Measurements from ENCODE around the gene GCC2. TPM values are rescaled to one million over a fixed set of nuclear protein-coding genes. Genes with fewer than 3 reads are reported as not detected.

The GCC2 gene
- total and polyA plus RNA-seq, 8 donors, result 5.2 to 498 (median 54.3) TPM

DNA sequence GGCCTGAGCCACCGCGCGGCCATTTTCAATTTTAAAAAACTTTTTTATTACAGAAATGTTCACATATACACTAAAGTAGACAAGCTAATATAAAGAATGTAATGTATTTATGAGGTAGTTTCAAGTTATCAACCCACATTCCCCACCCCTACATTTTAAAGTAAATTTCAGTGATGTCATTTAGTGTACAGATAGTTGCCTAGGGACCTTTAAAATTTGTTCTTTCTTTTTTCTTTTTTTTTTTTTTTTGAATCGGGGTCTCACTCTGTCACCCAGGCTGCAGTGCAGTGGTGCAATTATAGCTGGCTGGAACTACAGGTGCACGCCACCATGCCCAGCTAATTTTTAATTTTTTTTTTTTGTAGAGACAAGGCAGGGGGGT lies 82.7 kb downstream of the GCC2 start:
- H3K27me3 ChIP-seq, result no peaks in the 10 kb centered on the region
- 85 to 96% (median 92%) methylated on average over 5 of the region's 5 CpGs for WGBS, 5 donors
- no peak overlapping the region for H3K27ac ChIP-seq
- H3K36me3 ChIP-seq, result no peaks in the 10 kb centered on the region
- no peaks in the 10 kb centered on the region for H3K9me3 ChIP-seq
- no peak for DNase-seq
- H3K4me1 ChIP-seq, result peaks cover 7 to 29% (median 22%) of the 10 kb centered on the region in 4 donors
- H3K4me3 ChIP-seq, result no peak overlapping the region
- TF ChIP-seq EP300 (IDR thresholded peaks at IDR 0.05) (no peak), POLR2A (IDR thresholded peaks at IDR 0.05) (no peak), POLR2AphosphoS5 (IDR thresholded peaks at IDR 0.05) (no peak)
- TF ChIP-seq, protein P1, sequence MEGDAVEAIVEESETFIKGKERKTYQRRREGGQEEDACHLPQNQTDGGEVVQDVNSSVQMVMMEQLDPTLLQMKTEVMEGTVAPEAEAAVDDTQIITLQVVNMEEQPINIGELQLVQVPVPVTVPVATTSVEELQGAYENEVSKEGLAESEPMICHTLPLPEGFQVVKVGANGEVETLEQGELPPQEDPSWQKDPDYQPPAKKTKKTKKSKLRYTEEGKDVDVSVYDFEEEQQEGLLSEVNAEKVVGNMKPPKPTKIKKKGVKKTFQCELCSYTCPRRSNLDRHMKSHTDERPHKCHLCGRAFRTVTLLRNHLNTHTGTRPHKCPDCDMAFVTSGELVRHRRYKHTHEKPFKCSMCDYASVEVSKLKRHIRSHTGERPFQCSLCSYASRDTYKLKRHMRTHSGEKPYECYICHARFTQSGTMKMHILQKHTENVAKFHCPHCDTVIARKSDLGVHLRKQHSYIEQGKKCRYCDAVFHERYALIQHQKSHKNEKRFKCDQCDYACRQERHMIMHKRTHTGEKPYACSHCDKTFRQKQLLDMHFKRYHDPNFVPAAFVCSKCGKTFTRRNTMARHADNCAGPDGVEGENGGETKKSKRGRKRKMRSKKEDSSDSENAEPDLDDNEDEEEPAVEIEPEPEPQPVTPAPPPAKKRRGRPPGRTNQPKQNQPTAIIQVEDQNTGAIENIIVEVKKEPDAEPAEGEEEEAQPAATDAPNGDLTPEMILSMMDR (IDR thresholded peaks at IDR 0.05), result no peak
- intact Hi-C loops (cut with DNase I; ENCODE audit: low total_unique reads), result no loop called here

DNA sequence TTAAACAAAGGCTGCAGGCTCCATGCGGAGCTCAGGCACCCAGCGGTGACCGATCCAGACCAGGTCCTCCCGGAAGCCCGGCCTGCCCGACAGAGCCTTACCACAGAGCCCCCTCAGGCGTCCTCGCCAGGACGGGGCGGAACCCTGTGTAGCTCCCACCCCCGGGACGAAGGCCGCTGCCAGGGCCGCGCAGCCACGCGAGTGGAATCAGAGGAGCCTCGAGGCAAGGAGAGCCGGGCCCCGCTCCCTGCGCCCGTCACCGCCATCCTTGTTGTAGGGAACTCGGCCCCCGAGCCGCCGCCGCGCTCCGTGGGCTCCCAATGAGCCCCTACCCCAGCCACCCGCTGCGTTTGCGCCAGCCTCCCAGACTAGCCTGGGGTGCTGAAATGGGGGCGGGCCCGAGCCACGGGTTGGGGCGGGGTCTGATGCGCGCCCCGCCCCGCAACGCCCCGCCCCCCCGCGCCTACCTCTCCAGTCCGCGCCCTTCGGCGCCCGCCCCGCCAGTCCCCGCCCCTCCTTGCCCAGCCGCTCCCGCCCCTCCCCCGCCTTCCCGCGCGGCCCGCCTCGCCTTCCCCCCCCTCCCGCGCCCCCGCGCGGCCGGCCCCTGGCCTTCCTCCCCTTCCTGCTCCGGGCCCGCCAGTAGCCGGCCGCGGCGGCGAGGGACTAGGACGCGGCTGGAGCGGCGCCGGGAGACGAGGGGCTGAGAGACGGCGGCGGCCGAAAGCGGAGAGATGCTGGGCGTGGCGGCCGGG lies 85.0 kb downstream of the GCC2 start, which contains the start of gene LIMS1:
LIMS1 (plus strand) TSS at position 639 of the 752 bp plus-strand sequence; CDS start at position 732, 93 bp downstream.
- Histone ChIP-seq H3K36me3 (no peaks in the 10 kb centered on the region), H3K4me3 (peak within 1 kb of the TSS; percentile 60 to 66 (median 66)), H3K27ac (peak within 1 kb of the TSS; percentile 92 to 99 (median 95)), H3K4me1 (peaks cover 16 to 51% (median 41%) of the 10 kb centered on the region in 4 donors), H3K9me3 (no peaks in the 10 kb centered on the region), H3K27me3 (no peaks in the 10 kb centered on the region)
- TF ChIP-seq POLR2AphosphoS5 (IDR thresholded peaks at IDR 0.05) (peak; percentile 60 to 79 (median 69)), POLR2A (IDR thresholded peaks at IDR 0.05) (peak in 1 of 4 donors; percentile 37), EP300 (IDR thresholded peaks at IDR 0.05) (no peak)
- TF ChIP-seq, protein P1 (IDR thresholded peaks at IDR 0.05), result peak in 1 of 7 experiments; percentile 25
- 0 to 1% (median 1%) methylated on average over 15 to 74 of the region's 87 CpGs for WGBS, 5 donors
- intact Hi-C loops (cut with DNase I; ENCODE audit: low total_unique reads), result no loop called here
- peak; percentile 93 to 97 for DNase-seq

DNA sequence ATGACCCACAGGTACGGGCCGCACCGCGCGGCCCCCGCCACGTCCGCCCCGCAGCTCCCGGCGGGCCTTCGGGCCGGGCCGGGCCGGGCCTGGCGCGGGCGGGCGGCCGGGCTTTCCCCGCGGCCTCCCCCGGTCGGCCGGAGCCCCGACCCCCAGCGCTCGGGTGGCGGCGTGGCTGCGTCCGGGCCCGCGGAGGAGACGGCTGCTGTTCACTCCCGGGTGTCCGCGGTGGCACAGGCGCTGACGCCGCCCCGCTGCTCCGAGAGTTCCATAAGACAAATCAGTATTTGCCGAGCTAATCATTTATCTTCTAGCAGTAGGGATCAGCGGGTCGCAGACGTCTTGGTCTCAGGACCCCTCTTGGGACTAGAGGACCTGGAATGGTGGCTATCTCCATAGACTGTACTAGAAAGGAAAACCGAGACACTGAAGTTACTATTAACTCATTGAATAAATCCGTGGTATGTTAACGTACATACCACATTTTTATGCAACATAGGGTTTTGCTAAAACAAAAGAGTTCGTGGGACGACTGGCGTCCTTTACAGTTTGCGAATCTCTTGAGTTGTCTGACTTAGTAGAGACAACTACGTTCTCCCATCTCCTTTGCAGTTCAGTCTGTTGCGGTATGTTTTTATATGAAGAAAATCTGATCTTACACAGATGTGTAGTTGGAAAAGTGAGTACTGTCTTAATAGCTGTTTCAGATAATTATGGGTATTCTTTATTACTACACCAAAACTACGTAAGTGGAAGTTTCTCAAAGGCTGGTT lies 85.8 kb downstream of the GCC2 start:
- Histone ChIP-seq H3K27me3 (no peaks in the 10 kb centered on the region), H3K4me1 (peaks cover 16 to 58% (median 41%) of the 10 kb centered on the region in 4 donors), H3K36me3 (no peaks in the 10 kb centered on the region), H3K27ac (peak overlapping the region; percentile 92 to 99 (median 95)), H3K4me3 (peak overlapping the region; percentile 60 to 66 (median 66)), H3K9me3 (no peaks in the 10 kb centered on the region)
- peak; percentile 40 to 73 for DNase-seq
- WGBS, 5 donors, result 0 to 2% (median 1%) methylated on average over 18 to 56 of the region's 57 CpGs
- TF ChIP-seq, protein P1 (IDR thresholded peaks at IDR 0.05), result no peak
- TF ChIP-seq EP300 (IDR thresholded peaks at IDR 0.05), result no peak
- TF ChIP-seq POLR2AphosphoS5 (IDR thresholded peaks at IDR 0.05), result no peak
- no peak for TF ChIP-seq POLR2A (IDR thresholded peaks at IDR 0.05)
- intact Hi-C loops (cut with DNase I; ENCODE audit: low total_unique reads), result no loop called here

DNA sequence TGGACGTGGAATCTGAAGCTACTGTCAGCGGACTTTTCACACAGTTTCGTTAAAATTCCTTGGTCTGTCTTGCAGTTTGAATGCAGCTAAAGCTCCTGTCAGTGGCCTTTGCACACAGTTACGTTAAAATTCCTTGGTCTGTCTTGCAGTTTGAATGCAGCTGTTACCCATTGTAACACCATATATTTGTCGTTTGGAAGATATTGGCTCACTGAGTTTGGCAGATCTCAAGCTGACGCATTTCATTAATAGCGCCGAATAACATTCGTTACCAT lies 86.3 kb downstream of the GCC2 start:
- Histone ChIP-seq H3K36me3 (no peaks in the 10 kb centered on the region), H3K4me3 (peak overlapping the region; percentile 60 to 66 (median 66)), H3K4me1 (peaks cover 16 to 59% (median 42%) of the 10 kb centered on the region in 4 donors), H3K9me3 (no peaks in the 10 kb centered on the region), H3K27me3 (no peaks in the 10 kb centered on the region), H3K27ac (peak overlapping the region in 4 of 5 donors; percentile 92 to 99 (median 95))
- TF ChIP-seq POLR2AphosphoS5 (IDR thresholded peaks at IDR 0.05), result no peak
- no peak for TF ChIP-seq POLR2A (IDR thresholded peaks at IDR 0.05)
- TF ChIP-seq, protein P1 (IDR thresholded peaks at IDR 0.05), result no peak
- no peak for TF ChIP-seq EP300 (IDR thresholded peaks at IDR 0.05)
- 11 to 18% (median 15%) methylated on average over 9 of the region's 9 CpGs for WGBS, 5 donors
- DNase-seq, result peak in 1 of 2 donors; percentile 48
- intact Hi-C loops (cut with DNase I; ENCODE audit: low total_unique reads), result no loop called here

Data from stomach (tissue), 9 donors.